GM21381 (cell line): ENCODE results near the gene SNHG17.
"Not testable (repeated sequence)": the region's sequence is repeated elsewhere in the genome, so short reads cannot be mapped to it uniquely, and the experiment has no call there.

ENCODE experiments used
- ATAC-seq: cut with Tn5 transposase; IDR thresholded peaks from one replicate; pipeline ENCODE4 v1.9.1; 2021; ENCODE audit warnings: mild to moderate bottlenecking, moderate library complexity; ENCODE audit not compliant: unreplicated experiment

SNHG17 gene

DNA sequence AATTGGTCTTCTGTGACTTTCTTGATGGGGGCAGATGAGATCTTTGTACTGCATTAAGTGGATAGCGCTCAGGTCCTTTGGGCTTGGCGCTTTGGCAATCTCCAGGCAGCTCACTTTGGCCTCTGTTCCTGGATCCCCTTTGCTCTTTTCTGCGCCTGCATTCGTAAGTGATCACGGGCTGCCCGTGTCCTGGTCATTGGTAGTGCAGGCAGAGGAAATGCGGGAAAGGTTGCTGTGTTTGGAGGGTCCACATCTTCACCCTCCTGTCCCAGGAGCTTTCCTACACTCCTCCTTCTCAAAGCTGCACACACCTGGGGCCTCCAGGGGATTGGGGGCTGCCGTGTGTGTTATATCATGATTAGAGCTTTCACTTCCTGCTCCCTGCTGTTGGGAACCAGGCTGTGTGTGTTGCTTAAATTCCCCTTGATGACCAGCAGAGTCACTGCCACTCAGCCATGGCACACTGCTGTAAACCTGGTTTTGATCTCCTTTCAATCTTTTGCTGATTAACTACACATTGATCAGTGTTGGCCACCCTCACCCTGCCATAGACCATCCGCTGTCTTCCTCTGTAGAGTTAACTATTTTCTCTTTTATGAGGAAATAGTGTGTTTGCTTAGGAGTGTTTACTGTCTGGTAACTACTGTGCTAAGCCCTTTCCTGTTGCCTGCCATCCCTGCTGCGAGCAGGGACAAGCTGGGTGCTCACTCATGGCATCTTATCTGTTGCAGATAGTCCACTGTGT, 13.0 kb upstream of the SNHG17 start:
- ATAC-seq, result no peak

DNA sequence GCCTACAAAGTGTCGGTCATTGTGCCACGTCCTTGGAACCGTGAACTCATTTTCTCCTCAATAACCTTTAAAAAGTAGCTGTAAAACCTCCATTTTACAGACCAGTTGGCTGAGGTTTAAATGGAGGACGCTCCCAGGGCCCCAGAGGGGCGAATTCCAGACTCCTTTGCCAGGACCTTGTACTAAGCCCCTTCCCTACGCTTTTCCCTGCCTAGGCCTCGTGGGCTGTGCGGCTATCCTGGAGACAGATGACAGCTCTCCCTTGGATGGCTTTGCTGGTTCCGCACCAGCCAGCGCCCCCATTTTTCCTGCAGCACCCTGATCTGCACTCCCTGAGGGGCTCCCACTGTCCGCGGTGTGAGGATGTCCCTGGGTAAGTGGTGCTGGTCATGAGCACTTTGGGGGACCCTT, 12.1 kb upstream of the SNHG17 start:
- no peak for ATAC-seq

DNA sequence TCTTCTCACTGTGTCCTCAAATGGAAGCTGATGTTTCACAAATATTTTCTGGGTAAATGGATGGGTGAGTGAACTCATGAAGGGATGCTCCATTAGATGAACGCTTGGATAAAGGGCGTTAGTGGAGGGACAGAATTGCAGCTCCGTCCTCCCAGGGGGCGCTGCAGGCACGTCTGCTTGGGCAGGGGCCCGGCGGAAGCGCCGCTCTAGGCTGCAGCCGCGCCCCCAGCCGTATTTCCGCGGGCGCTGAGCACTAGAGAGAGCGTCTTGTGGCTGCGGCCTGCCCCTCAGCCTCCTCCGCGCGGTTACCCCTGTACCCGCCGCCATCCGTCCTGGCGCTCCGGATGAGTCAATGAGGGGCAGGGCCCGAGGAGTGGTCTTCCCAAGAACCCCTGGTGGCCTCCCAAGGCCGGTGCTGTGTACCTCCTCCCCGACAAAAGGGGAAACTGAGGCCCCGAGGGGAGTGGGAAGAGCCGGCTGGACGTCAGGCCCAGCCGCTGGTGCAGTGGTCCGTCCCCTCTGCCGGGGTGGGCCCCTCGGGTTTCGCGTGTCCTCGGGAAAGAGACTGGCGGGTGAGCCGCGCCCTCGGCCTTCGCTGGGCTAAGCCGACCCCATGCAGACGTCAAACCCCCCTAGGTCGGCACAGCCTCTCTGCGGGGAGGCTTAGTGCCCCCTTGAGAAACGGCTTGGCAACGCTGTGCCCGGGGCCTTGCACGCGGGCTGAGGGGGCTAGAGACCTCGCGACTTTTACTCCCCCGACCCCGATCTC, 11.5 kb upstream of the SNHG17 start:
- peak; percentile 83 for ATAC-seq

DNA sequence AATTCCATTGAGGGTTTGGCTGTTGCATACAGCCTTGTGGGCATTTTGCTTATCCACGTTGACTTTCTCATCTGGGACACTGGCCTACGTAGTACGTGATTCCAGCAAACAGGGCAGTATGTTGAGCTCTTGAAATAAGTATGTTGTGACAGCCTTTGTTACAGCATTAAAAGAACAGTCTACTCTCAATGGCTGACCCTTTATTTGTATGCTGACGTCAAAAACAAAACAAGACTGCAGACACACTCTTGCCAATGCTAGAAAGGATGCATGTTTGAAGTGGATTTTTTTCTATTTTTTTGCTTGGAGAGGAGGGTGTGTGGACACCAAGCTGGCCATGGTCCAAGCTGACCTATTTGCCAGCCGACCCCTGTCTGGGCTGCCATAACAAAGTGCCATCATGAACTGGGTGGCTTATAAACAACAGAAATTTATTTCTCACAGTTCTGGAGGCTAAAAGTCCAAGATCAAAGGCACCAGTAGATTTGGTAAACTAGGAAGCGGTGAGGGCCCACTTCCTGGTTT, 10.8 kb upstream of the SNHG17 start:
- no peak for ATAC-seq

DNA sequence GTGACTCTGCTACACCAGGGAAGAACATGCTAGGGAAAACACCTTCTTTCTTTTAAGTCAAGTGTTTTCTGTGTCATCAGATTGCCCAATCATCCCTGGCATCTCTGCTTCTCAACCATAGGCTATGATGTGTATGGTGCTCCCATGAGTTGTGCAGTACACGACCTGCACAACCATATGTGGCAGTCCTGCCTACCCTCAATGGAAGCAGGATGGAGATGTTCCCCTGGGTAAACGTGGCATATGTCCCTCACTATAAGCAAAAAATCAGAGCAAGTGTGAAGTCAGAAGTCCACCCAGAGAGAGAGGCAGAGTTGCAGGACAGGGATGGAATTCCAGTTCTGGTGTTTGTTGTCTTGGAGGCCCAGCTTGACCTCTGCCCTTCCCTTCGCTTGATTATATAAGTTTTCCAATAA, 10.3 kb upstream of the SNHG17 start:
- ATAC-seq, result no peak

DNA sequence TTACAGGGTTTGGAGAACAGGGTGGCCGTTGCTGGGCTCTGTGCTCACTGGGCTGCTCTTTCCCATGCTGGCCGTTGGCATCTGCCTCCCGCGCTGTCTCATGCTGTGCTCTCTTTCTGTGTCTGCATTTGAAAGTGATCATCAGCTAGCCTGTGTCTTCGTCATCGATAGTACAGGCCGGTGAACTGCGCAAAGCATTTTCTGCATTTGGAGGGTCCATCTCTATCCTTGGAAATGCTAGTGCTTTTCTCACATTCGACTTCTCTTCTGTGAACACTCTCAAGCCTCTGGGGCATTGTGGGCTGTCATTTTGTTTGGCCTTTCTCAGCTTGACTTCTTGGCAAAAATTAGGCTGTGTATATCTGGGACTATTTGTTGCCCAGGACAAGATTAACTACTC, 6.8 kb upstream of the SNHG17 start:
- no peak for ATAC-seq

DNA sequence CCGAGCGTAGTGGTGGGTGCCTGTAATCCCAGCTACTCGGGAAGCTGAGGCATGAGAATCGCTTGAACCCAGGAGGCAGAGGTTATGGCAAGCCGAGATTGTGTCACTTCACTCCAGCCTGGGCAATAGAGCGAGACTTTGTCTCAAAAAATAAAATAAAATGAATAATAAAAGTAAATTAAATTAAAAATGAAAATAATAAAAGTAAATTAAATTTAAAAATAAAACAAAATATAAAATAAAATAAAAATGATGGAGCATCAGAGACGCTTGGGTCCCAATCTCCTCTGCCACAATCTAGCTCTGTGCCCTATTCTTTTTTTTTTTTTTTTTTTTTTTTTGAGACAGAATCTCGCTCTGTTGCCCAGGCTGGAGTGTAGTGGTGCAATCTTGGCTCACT, 6.0 kb upstream of the SNHG17 start:
- not testable (repeated sequence) for ATAC-seq

DNA sequence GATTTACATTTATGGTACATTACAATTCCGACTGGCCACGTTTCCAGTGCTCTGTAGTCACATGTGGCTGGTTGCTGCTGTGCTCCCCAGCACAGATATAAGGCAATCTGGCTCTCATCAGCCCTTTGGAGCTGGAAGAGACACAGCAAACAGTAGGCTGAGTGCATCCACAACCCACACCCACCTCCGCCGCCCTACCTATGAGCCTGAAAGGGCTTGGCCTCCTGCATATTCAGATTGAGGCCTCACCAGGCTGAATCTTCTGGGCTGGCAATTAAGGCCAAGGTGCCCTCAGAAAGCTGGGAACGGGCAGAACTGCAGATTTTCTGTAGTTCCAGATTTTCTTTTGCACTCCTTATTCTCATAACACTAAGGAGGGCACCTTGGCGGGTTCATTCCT, 2.7 kb upstream of the SNHG17 start:
- no peak for ATAC-seq

DNA sequence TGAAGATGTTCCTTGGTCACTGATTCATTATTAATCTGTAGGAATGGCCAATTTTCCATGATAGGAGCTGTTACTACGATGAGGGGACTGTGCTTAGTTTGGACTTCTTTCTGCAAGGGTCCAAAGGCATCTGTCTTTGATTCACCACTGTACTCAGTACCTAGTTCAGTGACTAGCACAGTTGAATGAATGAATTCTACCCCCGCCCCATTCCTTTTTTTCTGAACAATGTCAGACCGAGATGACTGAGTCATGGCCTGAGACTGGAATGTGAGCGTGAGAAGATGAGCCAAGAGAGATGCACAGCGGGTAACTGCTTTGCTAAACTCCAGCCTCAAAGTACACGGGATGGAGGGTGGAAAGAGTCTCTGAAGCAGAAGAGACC, 419 bp upstream of the SNHG17 start:
- no peak for ATAC-seq

DNA sequence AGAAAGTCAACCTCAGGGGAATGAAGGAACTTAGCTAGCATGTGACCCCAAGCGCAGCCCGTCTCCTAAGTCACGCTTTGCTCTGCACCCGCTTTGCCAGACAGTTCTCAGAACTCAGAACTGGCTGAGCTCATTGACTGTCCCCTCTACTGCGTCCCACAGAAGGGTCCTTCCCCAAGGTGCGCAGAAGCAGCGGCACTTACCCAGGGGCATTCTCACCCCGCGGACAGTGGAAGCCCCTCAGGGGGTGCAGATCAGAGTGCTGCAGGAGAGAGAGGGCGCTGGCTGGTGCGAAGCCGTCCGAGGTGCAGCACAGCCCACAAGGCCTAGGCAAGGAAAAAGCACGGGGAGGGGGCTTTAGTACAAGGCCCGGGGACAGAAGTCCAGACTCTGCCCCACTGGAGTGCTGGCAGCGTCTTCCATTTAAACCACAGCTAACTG, 807 bp downstream of the SNHG17 start:
- no peak for ATAC-seq

DNA sequence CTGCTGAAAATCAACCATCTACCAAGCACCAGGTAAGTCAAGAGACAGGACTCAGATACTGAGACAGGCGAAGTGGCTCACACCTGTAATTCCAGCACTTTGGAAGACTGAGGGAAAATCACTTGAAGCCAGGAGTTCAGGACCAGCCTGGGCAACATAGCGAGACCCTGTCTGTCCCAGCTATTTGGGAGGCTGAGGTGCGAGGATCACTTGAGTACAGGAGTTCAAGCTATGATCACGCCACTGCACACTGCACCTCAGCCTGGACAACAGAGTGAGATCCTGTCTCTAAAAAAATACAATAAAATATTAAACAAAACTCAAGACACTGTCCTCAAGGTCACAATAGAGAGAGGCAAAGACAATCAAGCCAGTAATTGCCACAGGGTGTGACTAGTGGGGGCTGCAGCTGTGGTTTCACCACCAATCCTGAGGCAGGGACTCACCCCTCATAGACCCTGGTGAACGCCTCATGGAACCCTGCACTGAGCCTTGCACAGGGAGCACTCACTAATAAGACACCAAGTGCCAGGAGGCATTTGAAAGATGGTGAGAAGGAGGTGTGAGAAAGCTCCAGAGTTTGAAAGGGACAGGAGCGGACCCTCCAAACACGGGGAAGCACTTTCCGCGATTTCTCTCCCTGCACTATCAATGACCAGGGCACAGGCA, 1.7 kb downstream of the SNHG17 start:
- ATAC-seq, result no peak

DNA sequence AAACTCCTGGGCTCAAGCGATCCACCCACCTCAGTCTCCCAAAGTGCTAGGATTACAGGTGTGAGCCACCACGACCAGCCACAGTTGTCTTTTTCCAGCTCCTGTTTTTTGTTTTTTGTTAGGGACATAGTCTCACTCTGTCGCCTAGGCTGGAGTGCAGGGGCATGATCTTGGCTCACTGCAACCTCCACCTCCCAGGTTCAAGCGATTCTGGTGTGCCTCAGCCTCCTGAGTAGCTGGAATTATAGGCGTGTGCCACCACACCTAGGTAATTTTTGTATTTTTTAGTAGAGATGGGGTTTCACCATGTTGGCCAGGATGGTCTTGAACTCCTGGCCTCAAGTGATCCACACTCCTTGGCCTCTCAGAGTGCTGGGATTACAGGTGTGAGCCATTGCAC, 2.3 kb downstream of the SNHG17 start:
- ATAC-seq, result not testable (repeated sequence)

DNA sequence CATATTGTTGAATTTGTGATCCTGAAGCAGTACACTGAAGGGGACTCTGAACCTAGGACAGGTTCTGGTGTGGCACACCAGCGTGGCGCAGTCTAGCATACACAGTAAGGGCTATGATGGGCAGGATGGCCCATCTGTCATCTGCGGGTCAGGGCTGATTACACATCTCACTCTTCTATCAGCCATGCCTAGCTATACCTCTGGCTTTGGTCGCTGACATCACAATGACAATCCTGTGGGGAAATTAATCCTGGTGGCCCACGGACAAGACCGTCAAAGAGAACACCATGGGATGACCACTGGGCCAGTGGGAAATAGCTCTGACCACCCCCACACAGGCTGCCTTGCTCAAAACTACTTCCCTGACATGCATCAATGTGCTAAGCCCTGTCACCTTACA, 2.8 kb downstream of the SNHG17 start:
- no peak for ATAC-seq

DNA sequence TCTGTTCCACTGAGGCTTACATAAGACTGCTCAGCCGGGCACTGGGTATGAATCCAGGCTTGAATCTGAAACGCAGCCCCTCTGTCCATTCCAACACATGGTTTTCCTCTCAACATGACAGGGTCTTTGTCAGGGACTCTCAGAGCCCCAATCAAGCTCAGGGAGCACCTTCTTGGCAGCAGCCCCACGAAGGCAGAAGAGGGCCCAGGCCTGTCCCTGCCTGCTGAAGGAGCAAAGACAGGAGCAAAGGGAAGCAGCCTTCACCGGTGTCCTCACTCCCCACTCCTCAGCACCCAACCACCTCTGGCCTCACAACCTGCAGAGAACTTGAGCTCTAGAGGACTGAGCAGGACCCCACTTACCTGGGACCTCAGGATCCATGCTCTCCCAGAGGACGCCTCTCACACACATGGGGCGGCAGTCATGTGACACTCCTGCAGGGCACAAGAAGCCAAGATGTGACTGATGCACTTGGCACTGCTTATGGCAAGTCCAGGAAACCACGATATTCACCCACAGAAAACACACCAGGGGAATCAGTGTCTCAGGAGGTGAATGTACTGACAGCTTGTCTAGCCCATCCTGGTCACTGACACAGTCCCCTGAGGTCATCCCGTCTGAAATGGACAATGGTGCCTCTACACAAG, 4.3 kb downstream of the SNHG17 start:
- no peak for ATAC-seq

DNA sequence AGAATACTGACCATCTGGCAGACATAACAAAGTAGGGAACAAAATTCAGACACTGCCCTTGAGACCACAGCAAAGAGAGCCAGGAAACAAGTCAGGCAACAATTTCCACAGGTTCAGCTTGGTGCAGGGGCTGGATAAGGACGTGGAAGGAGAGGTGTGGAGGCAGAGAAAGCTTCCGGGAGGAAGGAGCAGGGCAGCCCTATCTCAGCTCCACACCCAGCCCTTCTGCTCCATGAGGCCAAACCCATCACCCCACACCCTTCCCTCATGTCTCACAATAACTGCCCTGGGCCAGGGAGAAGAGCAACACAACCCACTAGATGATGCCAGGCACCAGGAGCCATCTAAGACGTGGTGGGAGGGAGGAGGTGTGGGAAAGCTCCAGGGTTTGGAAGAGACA, 5.8 kb downstream of the SNHG17 start:
- no peak for ATAC-seq

DNA sequence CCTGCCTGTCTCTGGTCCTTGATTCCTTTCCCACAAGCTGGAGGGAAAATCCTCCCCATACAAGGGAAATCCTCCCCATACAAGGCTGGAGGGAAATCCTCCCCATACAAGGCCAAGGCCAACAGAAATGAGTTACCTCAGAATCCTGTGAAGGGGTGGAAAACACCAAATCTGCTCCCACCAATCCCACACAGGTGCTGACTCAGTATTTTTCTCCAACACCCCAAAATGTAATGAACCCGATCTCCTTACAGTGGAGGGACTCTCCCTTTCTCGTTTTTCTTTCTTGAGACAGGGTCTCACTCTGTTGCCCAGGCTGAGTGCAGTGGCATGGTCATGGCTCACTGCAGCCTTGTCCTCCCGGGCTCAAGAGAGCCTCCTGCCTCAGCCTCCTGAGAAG, 6.3 kb downstream of the SNHG17 start:
- ATAC-seq, result no peak

DNA sequence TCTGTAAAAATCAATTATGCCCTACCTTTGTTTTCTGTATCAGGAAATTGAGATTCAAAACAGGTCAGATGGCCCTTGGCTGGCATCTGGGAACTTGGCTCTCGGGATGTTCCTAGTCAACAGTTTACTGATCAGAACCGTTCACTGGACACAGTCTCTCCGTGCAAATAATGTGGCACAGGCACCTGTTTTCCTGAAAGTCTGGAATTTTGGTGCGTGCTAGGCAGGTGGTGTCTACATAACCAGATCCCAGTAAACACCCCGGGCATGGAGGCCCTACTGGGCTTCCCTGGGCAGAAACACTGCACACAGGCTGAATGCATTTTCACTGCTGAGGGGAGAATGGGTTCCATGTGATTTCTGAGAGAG, 7.5 kb downstream of the SNHG17 start:
- ATAC-seq, result no peak

DNA sequence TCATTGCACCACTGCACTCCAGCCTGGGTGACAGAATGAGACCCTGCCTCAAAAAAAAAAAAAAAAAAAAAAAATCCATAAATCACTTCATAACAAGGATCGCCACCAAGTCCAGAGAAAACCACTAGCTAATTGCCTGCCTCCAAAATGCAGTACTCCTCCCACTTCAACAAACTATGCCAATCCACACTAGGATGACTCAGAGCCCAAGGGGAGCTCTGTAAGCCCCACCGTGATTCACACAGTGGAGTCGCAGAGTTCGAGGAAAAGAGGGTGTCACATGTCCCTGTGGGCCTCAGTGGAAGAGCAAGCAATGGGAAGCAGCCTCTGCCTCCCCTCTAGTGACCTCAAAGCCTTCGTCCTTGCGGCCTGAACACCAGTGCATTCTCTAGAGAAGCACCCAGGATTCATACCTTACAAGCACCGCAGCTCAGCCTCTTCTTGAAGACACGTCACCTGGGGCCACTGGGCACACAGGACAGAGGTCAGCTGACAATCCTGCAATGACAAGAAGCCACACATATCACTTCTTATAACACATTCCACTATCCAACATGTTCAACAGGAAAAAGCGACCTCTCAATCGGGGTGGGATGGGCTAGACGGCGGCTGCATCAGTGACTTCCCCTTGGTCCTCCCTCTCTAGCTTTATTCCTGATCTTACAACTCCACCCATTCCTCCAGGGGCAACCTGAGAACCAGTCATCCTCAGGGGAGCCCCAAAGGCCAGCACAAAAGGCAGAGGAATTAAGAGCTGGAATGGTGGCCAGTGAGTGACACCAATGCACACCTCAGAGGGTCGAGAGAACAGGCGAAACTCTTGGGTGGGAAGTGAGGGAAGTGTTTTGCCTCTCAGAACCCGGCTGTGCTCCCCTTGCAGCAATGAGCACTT, 8.9 kb downstream of the SNHG17 start:
- no peak for ATAC-seq

DNA sequence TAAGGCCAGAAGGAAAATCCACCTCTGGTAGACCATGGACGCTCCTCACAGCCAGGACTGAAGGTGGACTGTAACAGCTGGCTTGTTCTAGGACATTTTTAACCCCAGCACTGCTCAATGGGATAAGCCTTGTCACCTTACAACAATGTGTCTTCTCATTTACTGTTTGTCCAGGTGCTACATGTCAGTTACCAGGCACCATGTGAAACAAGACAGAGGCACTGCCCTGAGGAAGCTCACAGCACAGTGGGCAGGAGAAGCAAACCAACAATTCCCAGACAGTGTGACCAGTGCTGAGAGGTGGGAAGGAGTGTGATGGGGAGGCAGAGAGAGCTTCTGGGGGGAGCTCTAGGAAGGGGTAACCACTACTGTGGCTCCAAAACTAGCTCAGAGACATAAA, 10.7 kb downstream of the SNHG17 start:
- no peak for ATAC-seq

DNA sequence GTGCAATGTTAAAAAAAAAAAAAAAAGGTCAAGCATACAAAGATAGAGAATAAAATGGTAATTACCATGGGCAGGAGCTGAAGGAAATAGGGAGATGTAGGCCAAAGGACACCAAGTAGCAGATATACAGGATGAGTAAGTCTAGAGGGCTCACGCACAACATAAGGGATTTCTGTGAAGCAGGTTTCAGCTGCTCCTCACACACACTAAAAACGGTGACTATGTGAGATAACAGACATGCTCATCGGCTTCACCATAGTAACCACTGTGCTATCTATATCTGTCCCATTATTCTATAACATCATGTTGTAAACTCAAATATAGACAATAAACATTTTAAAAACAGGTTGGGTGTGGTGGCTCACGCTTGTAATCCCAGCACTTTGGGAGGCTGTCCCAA, 11.6 kb downstream of the SNHG17 start:
- no peak for ATAC-seq
